H1 (cell line): Measurements from ENCODE around the gene COL12A1. TPM values are rescaled to one million over a fixed set of nuclear protein-coding genes. Genes with fewer than 3 reads are reported as not detected.

Experiments
- CEBPB ChIP-seq: IDR thresholded peaks from 2 replicates; pipeline ENCODE4 v1.6.1; 2012; ENCODE audit warnings: low read depth, low read length
- RNF2 ChIP-seq: fragments of 200-900, 300-1000 bp; sonication (generic); IDR thresholded peaks from 2 replicates; pipeline ENCODE4 v1.7.1; 2016; ENCODE audit warnings: borderline replicate concordance, low read depth, mild to moderate bottlenecking, antibody characterized with exemption, low read length; ENCODE audit not compliant: poor library complexity, severe bottlenecking; ENCODE audit errors: missing control alignments
- polyA plus RNA-seq, 7 experiments: library from polyadenylated mRNA; depleted of rRNA in 3 of 7; stranded (reverse) in 5 of 7; unstranded in 2 of 7; fragments of >200 nt in 5 of 7; fragments of 200-250 nt in 2 of 7; gene quantifications; 1 replicate in 5 of 7; 2 replicates in 1 of 7; 4 replicates in 1 of 7; pipeline versions ENCODE4 v1.2.1 to v1.2.3, GENCODE V29; 2011 to 2013; ENCODE audit warnings: missing spikeins in 2 of 7, mixed read lengths in 2 of 7
- total RNA-seq: library from RNA; stranded (reverse); fragmentation: NEBNext Ultra II Directional; extraction: Animal tissue kit (Norgen Biotek cat#: 25700); gene quantifications from 2 replicates; pipeline ENCODE4 v1.2.1, GENCODE V29; 2021

Gene COL12A1
- total and polyA plus RNA-seq, 2 of the 8 experiments (the other 6 are each of a cell fraction or from before 2014, with no cell fraction given) = 1.4 to 4.7 TPM

DNA sequence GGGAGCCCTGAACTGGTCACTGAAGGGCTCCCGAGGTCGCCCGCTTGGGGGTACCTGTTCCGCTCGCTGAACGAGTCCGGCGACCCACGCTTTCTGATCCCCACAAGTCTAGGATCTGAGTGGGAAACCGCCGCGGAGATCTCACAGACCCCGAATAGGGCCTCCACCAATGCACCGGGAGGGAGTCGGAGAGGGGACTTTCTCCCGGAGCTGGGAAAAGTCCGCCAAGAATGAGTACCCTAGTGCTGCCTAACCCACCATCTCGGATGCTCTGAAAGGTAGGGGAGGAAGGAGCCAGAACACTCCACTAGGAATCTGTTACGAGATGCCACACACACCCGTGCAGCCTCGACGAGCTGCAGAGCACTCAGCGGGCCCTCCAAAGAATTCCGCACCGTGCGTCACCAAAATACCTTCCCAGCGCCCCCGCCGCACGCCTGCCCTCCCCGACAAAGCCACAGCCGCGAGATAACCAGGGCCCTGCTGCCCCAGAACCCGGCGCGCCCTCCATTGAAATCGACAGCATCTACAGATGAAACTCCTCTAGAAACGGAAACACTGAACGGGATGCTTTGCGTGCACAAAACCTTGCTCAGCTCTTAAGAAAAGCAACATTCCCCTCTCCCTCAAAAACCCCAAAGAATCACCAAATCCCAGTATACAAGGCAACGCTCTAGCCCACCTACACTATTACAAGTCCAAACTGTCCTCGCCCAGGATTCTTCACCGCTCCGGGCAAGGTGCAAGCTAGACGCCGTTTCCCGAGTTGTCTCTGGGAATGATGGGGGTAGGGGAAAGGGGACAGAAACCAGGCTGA is 686 bp downstream of the COL12A1 start (continued):
- TF ChIP-seq RNF2 (no peak), CEBPB (no peak)
